H54 (cell line): ENCODE measurements around the gene PTN.
"Not testable (repeated sequence)": the region's sequence is repeated elsewhere in the genome, so short reads cannot be mapped to it uniquely, and the experiment has no call there.

ENCODE experiments used
- DNase-seq: peaks from one replicate; pipeline ENCODE4 v3.0.0; 2011; ENCODE audit warnings: low spot score, mixed read lengths; ENCODE audit not compliant: insufficient read length
- FAIRE-seq: peaks from 3 replicates; lab custom pipeline; 2011; peaks lifted over from hg19 to GRCh38; lab: Jason Lieb, UNC
- POLR2A ChIP-seq: IDR thresholded peaks from 2 replicates; pipeline ENCODE4 v1.6.1; 2011; ENCODE audit warnings: low read depth, mild to moderate bottlenecking, low read length

The PTN gene

DNA sequence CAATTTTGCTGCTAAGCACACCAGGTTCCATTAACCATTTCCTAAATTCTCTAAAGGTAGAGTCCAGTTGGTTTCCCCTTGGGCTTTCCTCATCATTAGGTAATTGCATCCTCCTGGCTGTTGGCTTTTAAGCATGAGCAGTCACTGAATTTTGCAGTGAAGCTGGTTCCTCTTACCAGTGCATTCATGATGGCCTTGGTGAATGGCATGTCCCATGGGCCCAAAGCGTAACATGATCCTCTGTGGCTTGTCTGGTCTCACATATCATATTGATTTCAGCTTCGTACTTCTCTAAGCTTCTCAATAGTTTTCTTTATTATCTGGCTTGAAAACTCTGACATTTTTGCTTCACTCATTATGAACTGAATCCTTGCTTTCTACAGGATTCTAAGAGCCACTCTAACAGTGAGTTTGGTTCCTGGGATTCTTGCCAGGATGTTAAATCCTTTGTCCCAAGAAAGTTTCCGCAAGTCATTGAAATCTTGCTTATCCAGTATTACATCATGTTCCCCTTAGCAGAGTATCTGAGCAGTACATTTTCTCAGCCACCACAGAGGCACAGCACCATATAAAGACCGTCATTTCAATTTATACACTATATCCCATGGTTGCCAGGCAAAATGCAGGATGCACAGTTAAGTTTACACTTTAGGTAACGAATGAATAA, 134.2 kb downstream of the PTN start:
- FAIRE-seq (no peak), DNase-seq (no peak)
- no peak for TF ChIP-seq POLR2A

GRCh38 chr7:137206770-137207169, 136.8 kb downstream of the PTN start:
- no peak for TF ChIP-seq POLR2A
- DNase-seq (no peak), FAIRE-seq (no peak)

DNA sequence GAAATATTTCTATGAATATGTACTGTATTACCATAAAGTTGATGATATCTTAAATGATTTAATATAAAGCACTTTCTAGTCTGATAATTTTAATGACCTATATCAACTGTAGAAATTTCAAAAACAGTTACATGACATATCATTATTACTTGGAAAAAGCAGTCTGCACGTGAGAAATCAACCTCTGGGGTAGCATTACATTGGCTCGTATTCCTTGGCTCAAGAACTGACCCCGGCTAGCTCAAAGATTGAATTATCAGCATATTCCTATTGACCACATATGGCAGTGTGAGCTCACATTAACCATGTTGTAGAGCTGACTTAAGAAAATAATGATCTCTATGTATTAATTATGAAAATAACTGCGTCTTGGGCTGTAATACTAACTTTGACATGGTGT, 139.3 kb downstream of the PTN start:
- no peak for TF ChIP-seq POLR2A
- FAIRE-seq = no peak
- no peak for DNase-seq

DNA sequence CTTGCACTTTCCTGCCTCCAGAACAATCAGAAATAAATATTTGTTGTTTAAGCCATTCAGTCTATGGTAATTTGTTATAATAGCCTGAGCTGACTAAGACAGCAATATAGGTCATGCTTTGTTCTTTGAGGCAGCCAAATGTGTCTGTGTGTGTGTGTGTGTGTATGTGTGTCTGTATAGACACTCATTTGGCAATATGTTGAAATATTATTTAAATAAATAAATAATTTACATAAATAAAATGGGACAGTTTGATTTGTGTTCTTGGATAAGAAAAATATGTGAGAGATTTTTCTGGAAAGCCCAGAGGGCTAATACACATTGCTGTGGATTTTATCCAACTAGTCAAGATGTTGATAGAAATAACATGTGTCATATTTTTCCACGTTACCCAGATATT, 140.2 kb downstream of the PTN start:
- TF ChIP-seq POLR2A = no peak
- FAIRE-seq (no peak), DNase-seq (no peak)

- no peak for TF ChIP-seq POLR2A
- DNase-seq (no peak), FAIRE-seq (no peak)
Observed at GRCh38 chr7:137196648-137197047, 146.9 kb downstream of the PTN start.

DNA sequence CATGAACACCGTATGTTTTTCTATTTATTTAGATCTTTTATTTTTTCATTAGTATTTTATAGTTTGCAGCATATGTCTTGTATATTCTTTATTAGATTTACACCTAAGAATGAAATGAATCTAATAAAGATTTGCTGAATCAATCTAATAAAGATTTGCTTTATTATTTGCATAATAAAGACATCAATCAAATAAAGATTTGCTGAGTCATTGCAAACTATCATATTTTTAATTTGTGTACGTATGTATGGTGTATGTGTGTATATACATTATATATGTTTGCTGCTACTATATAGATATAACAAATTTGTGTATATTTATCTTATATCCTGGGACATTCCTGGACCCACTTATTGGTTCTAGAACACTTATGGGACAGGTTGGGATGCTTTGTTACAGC, 147.5 kb downstream of the PTN start:
- DNase-seq = no peak
- FAIRE-seq = no peak
- TF ChIP-seq POLR2A = no peak

GRCh38 chr7:137181619-137182018, 161.9 kb downstream of the PTN start:
- not testable (repeated sequence) for DNase-seq

More at GRCh38 chr7:137181619-137182018, 161.9 kb downstream of the PTN start:
- FAIRE-seq = not testable (repeated sequence)
